OCI-LY7 (cell line): ENCODE measurements around the gene MRPS12. TPM values are rescaled to one million over a fixed set of nuclear protein-coding genes. Genes with fewer than 3 reads are reported as not detected.

Experiments
- BruUV-seq: library from RNA; stranded (reverse); fragments of 400-500 nt; replicated peaks from 2 replicates; lab custom pipeline; 2021; lab: Mats Ljungman, UMichigan
- CTCF ChIA-PET: fragments of 300-600 bp; sonication (Branson Sonifier 250); formaldehyde crosslinking; loops from one replicate; lab custom pipeline; 2022; ENCODE audit warnings: antibody characterized with exemption; ENCODE audit not compliant: unreplicated experiment; lab: Charles Lee
- POLR2A ChIA-PET: fragments of 300-600 bp; sonication (Branson Sonifier 250); formaldehyde crosslinking; loops from one replicate; lab custom pipeline; 2022; ENCODE audit warnings: antibody characterized with exemption; lab: Charles Lee
- DNase-seq: peaks from one replicate; pipeline ENCODE4 v3.0.0-alpha.2; 2015; ENCODE audit warnings: low spot score
- H2AFZ ChIP-seq: fragments of 200-600 bp; sonication (generic), shearing (Covaris generic); 2 replicates; pipeline ENCODE4 v1.6.1; 2014; ENCODE audit warnings: mild to moderate bottlenecking, antibody characterized with exemption, low read length, moderate library complexity
- H3K27ac ChIP-seq: fragments of 200-600 bp; sonication (generic); 2 replicates; pipeline ENCODE4 v1.5.1; 2014; ENCODE audit warnings: mixed run types, low read depth, mild to moderate bottlenecking, moderate library complexity, low read length, inconsistent platforms; ENCODE audit not compliant: poor library complexity, severe bottlenecking
- H3K36me3 ChIP-seq: fragments of 200-600 bp; sonication (generic); 2 replicates; pipeline ENCODE4 v1.6.1; 2014; ENCODE audit warnings: mild to moderate bottlenecking, antibody characterized with exemption, low read length, moderate library complexity, mixed read lengths; ENCODE audit not compliant: insufficient read depth
- H3K4me1 ChIP-seq: fragments of 200-600 bp; sonication (generic); 2 replicates; pipeline ENCODE4 v1.5.1; 2014; ENCODE audit warnings: mild to moderate bottlenecking, low read length; ENCODE audit not compliant: insufficient read depth, poor library complexity, severe bottlenecking
- H3K4me2 ChIP-seq: fragments of 200-600 bp; sonication (generic); 2 replicates; pipeline ENCODE4 v1.6.1; 2014; ENCODE audit warnings: mild to moderate bottlenecking, low read length
- H3K4me3 ChIP-seq: fragments of 200-600 bp; sonication (generic); 2 replicates; pipeline ENCODE4 v1.5.1; 2014; ENCODE audit warnings: mild to moderate bottlenecking, low read depth, low read length; ENCODE audit not compliant: poor library complexity, severe bottlenecking
- H3K79me2 ChIP-seq: fragments of 200-600 bp; sonication (generic); 2 replicates; pipeline ENCODE4 v1.6.1; 2016; ENCODE audit warnings: low read depth, mild to moderate bottlenecking, low read length, moderate library complexity, mixed read lengths; ENCODE audit not compliant: insufficient read depth
- H3K9me2 ChIP-seq: fragments of 200-600 bp; sonication (generic); 2 replicates; pipeline ENCODE4 v1.6.1; 2016; ENCODE audit warnings: mild to moderate bottlenecking, low read length, mixed read lengths; ENCODE audit not compliant: insufficient read depth
- H3K9me3 ChIP-seq: fragments of 200-600 bp; sonication (generic); 2 replicates; pipeline ENCODE4 v1.6.1; 2014; ENCODE audit warnings: mild to moderate bottlenecking, mixed run types, low read length, mixed read lengths
- H4K20me1 ChIP-seq: fragments of 200-600 bp; sonication (generic); 2 replicates; pipeline ENCODE4 v1.6.1; 2014; ENCODE audit warnings: mild to moderate bottlenecking, antibody characterized with exemption, low read length, moderate library complexity, mixed read lengths; ENCODE audit not compliant: insufficient read depth
- EZH2phosphoT487 ChIP-seq: fragments of 200-600 bp; sonication (generic); IDR thresholded peaks from 2 replicates; pipeline ENCODE4 v1.6.1; 2018; ENCODE audit warnings: low read depth, borderline replicate concordance, mild to moderate bottlenecking, mixed run types, antibody characterized with exemption, low read length, moderate library complexity, mixed read lengths
- intact Hi-C: fragments of 100-400 bp; cut with micrococcal nuclease; formaldehyde crosslinking; loops from one replicate; pipeline ENCODE4 v1.10.0; 2022; ENCODE audit not compliant: unreplicated experiment
- total RNA-seq, 2 experiments: library from RNA; depleted of rRNA in 1 of 2; stranded (reverse); fragments of >200 nt in 1 of 2; shearing (Covaris generic) in 1 of 2; gene quantifications; 2 replicates each; pipeline ENCODE4 v1.2.3, GENCODE V29; 2014 to 2022
- TF ChIP-seq, protein P1 (sequence below): fragments of 200-600 bp; sonication (generic); conservative IDR thresholded peaks from 2 replicates; pipeline ENCODE4 v1.5.1; 2014; ENCODE audit warnings: mild to moderate bottlenecking, antibody characterized with exemption, low read length, moderate library complexity, mixed read lengths

Gene MRPS12
- total RNA-seq, 2 experiments from 2014 or later: 63.5 to 74.6 TPM

DNA sequence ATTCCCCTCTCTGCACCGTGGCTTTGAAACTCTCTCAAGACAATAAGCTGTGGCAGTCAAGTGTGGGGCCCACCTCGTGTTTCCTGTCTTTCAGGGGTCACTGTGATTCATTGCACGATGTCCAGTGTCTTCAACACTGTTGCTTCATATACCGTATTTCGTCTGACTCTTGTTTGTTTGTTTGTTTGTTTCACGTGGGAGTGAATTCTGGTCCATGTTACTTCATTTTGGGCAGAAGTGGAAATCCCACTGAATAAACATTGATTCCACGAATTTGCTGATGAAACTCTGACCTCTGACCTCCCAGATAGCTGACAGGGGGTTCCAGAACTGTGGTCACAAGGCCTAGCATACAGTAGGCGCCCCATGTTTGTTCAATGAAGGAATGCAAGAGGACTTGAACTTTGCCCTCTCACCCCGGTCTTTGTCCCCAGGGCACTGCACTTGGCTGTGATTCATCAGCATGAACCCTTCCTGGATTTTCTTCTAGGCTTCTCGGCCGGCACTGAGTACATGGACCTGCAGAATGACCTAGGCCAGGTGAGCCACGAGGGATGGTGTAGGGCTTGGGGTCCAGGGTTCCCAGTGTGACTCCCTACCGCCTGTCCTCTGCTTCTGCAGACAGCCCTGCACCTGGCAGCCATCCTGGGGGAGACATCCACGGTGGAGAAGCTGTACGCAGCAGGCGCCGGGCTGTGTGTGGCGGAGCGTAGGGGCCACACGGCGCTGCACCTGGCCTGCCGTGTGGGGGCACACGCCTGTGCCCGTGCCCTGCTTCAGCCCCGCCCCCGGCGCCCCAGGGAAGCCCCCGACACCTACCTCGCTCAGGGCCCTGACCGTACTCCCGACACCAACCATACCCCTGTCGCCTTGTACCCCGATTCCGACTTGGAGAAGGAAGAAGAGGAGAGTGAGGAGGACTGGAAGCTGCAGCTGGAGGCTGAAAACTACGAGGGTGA is 25.9 kb upstream of the MRPS12 start:
- H3K9me3 ChIP-seq: peaks cover 4% of the 10 kb centered on the region; the same call in 1 of the 2 replicates
- no peak for DNase-seq
- no peak overlapping the region for H2AFZ ChIP-seq
- intact Hi-C loops: no loop called here
- H3K9me2 ChIP-seq: no peaks in the 10 kb centered on the region
- no peak overlapping the region for H3K27ac ChIP-seq
- H3K36me3 ChIP-seq: peaks cover 29% of the 10 kb centered on the region
- H3K4me3 ChIP-seq: no peak overlapping the region
- BruUV-seq: no TSS peak
- peaks cover 19% of the 10 kb centered on the region for H3K79me2 ChIP-seq
- ChIA-PET CTCF (interaction anchor here (0.6 kb wide), 1 partner anchor 398 kb away, joined by 3 read pairs; no protein-coding TSS in a partner anchor), POLR2A (interaction anchor here (0.5 kb wide), 1 partner anchor 240 kb away, joined by 4 read pairs; no protein-coding TSS in a partner anchor)
- no peaks in the 10 kb centered on the region for H4K20me1 ChIP-seq
- no peak for TF ChIP-seq EZH2phosphoT487
- TF ChIP-seq, protein P1, sequence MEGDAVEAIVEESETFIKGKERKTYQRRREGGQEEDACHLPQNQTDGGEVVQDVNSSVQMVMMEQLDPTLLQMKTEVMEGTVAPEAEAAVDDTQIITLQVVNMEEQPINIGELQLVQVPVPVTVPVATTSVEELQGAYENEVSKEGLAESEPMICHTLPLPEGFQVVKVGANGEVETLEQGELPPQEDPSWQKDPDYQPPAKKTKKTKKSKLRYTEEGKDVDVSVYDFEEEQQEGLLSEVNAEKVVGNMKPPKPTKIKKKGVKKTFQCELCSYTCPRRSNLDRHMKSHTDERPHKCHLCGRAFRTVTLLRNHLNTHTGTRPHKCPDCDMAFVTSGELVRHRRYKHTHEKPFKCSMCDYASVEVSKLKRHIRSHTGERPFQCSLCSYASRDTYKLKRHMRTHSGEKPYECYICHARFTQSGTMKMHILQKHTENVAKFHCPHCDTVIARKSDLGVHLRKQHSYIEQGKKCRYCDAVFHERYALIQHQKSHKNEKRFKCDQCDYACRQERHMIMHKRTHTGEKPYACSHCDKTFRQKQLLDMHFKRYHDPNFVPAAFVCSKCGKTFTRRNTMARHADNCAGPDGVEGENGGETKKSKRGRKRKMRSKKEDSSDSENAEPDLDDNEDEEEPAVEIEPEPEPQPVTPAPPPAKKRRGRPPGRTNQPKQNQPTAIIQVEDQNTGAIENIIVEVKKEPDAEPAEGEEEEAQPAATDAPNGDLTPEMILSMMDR: no peak
- H3K4me2 ChIP-seq: no peak overlapping the region
- peaks cover 6% of the 10 kb centered on the region for H3K4me1 ChIP-seq

DNA sequence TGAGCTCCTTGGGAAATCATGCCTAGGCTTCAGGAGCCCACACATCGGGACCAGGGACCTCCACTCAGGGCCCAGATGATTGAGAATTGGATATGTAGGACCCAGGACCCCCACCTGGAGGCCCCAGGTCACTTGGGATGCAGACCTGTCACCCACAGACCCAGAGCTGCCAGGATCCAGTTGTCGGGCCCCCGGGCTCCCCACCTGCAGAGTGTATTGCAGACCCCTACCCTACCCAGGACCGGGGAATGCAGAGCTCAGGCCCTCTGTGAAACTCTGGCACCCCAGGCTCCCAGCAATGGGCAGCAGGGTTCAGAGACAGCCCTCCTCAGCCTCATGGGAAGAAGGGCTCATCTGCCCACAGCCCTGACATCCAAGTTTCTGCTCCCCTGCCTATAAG is 25.1 kb upstream of the MRPS12 start:
- Histone ChIP-seq H3K9me3 (peaks cover 4% of the 10 kb centered on the region; the same call in 1 of the 2 replicates), H3K36me3 (peaks cover 29% of the 10 kb centered on the region), H3K9me2 (no peaks in the 10 kb centered on the region), H3K27ac (no peak overlapping the region), H3K4me1 (peaks cover 4% of the 10 kb centered on the region), H4K20me1 (no peaks in the 10 kb centered on the region), H3K79me2 (peaks cover 12% of the 10 kb centered on the region), H2AFZ (no peak overlapping the region), H3K4me3 (no peak overlapping the region), H3K4me2 (no peak overlapping the region)
- TF ChIP-seq EZH2phosphoT487: no peak
- TF ChIP-seq, protein P1: no peak
- DNase-seq: no peak
- no TSS peak for BruUV-seq
- CTCF ChIA-PET: interaction anchor here (0.6 kb wide), 1 partner anchor 399 kb away, joined by 3 read pairs; no protein-coding TSS in a partner anchor
- POLR2A ChIA-PET: no interaction called here
- intact Hi-C loops: no loop called here
